Dermis lymphatic vessel endothelial cell (primary cell): ENCODE measurements around the gene SLC32A1. TPM values are rescaled to one million over a fixed set of nuclear protein-coding genes. Genes with fewer than 3 reads are reported as not detected.

Source experiments
- total RNA-seq: library from RNA; depleted of rRNA; stranded (reverse); fragments of >200 nt; gene quantifications from 2 replicates; pipeline ENCODE4 v1.2.1, GENCODE V29; 2014

SLC32A1 gene, protein sequence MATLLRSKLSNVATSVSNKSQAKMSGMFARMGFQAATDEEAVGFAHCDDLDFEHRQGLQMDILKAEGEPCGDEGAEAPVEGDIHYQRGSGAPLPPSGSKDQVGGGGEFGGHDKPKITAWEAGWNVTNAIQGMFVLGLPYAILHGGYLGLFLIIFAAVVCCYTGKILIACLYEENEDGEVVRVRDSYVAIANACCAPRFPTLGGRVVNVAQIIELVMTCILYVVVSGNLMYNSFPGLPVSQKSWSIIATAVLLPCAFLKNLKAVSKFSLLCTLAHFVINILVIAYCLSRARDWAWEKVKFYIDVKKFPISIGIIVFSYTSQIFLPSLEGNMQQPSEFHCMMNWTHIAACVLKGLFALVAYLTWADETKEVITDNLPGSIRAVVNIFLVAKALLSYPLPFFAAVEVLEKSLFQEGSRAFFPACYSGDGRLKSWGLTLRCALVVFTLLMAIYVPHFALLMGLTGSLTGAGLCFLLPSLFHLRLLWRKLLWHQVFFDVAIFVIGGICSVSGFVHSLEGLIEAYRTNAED
- total RNA-seq = not detected in 2 replicates

DNA sequence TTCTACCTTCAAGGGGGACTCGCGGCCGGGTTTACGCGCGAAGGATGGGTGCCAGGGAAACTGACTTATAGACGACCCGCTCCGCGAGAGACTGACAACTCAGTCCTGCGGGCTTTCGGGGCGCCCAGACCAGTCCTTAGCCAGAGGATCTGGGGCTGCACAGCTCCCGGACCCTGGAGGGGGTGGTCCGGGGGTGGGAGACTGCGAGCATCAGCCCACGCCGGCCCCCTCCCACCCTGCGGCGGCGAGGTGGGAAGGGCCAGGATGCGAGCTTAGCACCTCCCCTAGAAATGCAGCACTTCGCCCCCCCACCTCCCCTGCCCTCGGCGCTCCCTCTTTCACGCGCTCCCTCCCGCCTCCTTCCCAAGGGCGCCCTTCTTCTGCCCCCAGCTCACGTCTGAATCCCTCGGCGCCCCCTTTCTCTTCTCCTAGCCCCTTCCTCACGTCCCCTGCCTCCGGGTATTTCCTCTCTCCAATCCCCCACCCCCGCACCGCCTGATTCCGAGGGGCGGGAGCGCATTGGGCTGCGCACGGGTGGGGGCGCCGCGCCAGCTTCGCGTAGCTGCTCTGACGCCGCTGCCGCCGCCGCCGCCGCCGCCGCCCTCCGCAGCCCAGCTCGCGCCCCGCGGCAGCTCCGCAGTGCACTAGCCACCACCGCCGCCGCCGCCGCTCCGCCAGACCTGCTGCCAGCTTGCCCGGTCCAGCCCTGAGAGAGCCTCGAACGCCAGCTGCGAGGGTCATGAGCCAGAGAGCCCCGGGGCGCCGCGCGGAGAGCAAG, at the start of gene SLC32A1:
Gene SLC32A1, plus strand, starts transcription at position 639 of the 778 bp plus-strand sequence. CDS start 239 bp downstream, outside the sequence.

DNA sequence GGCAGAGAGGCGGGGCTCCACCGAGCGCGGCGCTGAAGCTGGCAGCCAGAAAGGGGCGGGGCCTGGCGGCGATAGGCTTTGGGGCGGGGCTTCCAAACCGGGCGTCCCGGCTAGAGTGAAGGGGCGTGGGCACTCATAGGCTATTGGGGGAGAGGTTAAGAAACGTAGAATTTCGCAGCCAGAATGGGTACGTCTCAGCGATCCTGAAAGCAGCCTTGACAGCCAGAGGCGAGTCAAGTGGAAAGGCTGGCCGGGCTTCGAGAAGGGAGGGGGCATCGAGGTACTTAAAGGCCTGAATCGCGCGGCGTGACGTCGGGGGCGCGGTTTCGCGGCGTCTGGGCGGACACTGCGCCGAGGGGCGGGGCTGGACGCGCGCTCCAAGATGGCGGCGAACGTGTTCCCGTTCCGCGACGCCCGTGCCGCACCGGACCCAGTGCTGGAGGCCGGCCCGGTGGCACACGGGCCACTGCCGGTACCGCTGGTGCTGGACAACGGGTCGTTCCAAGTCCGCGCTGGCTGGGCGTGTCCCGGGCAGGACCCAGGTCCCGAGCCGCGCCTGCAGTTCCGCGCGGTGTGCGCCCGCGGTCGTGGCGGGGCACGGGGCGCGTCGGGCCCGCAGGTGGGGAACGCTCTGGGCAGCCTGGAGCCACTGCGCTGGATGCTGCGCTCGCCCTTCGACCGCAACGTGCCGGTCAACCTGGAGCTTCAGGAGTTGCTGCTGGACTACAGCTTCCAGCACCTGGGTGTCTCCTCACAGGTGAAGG, 24.0 kb downstream of the SLC32A1 start, which contains the start of gene ACTR5:
Gene ACTR5, plus strand, starts transcription at position 364 of the 764 bp plus-strand sequence. Its CDS starts 19 bp downstream, at position 383.

Other genes with a start within 250 kb of the SLC32A1 start
- not detected in 2 replicates for gene ADIG, start 143.3 kb upstream of the SLC32A1 start, total RNA-seq
- not detected in 2 replicates for gene ARHGAP40, start 122.7 kb upstream of the SLC32A1 start, total RNA-seq
- 6.6 and 8.3 TPM in 2 replicates for gene ACTR5, start 24.0 kb downstream of the SLC32A1 start, total RNA-seq
- 141 and 183 TPM in 2 replicates for gene PPP1R16B, start 81.2 kb downstream of the SLC32A1 start, total RNA-seq
- gene FAM83D, start 201.9 kb downstream of the SLC32A1 start, total RNA-seq = 9.4 and 10.1 TPM in 2 replicates
- 7.4 and 11.6 TPM in 2 replicates for gene DHX35, start 237.9 kb downstream of the SLC32A1 start, total RNA-seq